Erythroblast (primary cell): Measurements from ENCODE around the gene KIFC3.

Experiments
- GATA1 ChIP-seq: IDR thresholded peaks from 2 replicates; pipeline ENCODE4 v1.6.1; 2011; ENCODE audit warnings: low read depth, mild to moderate bottlenecking, control low read depth, low read length, moderate library complexity
- POLR2A ChIP-seq: IDR thresholded peaks from 2 replicates; pipeline ENCODE4 v1.6.1; 2011; ENCODE audit warnings: mild to moderate bottlenecking, low read length

GRCh38 chr16:57795431-57795878 lies 6.8 kb downstream of the KIFC3 start:
- TF ChIP-seq POLR2A: no peak
- no peak for TF ChIP-seq GATA1
